Medulla oblongata (tissue), 1 donor: ENCODE results near the gene TMEM185B.
"Not testable (repeated sequence)": the region's sequence is repeated elsewhere in the genome, so short reads cannot be mapped to it uniquely, and the experiment has no call there.

Experiments
- DNase-seq: peaks from one replicate; pipeline ENCODE4 v3.0.0-alpha.2; 2015; ENCODE audit errors: extremely low spot score

Gene TMEM185B

DNA sequence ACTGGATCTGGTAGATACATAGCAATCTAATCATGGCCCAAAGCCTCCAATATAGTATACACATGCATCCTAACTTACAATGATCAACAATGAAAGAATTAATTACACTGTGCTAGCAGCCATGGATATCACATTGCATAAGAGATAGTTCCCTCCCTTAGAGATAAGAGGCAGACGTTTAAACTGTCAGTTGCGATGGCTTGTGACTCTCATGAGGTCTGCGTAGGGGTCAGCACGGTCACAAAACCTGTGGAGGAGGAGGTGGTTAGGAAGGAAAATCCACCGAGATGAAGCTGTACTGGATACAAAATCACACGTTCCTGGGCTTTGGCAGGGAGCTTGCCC, 28.7 kb upstream of the TMEM185B start:
- no peak for DNase-seq

DNA sequence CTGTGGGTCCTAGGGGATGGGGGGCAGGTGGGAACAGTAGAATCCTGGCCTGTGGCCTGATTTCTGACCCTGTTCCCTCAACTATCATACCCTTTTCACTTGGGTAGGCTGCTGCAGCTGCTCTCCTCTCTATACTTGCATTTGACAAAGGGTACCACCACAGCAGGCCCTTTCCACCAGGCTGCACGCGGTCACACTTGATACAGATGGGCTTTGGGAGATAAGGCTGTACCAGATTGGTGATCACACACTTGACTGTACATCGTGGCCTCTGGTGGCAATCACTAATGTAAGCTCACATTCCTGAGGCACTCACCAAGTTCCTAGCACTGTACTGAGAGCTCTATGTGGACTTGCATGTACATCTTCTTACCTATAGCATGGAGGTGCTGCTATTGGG, 27.9 kb upstream of the TMEM185B start:
- DNase-seq = no peak

DNA sequence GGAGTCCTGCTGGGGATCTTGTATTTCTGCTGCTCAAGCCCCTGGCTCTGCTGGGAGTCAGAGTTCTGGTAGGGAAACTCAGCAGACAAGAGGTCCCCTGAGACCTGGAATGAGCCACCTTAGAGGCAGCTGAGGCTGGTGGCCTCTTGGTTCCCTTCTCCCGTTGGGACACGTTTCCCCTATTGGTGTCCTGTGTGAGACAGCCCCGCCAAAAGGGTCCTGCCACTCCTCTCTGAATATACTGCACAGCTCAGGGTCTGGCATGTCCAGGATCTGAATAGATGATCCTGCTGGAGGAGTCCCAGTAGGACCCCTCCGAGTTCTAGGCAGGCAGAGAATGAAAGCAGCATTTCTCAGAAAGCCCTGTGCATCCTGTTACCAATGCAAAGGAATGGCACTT, 27.4 kb upstream of the TMEM185B start:
- no peak for DNase-seq

DNA sequence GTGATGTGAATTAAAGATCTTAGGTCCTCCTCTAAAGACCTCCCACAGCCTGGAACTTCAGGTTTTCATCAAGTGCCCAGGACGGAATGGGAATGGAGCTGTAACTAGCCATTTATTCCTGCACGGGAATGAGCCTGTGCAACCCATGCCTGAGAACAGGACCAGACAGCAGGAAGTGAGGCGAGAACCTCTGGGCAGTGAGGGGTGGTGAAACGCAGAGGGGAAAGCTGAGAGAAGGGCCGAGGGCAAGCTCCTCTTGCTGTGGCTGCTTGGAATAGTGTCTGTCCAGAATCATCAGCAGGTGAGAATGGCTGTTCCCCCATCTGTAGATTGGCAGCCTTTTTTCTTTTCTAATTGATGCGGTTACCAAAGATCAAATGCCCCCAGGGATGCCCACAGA, 24.7 kb upstream of the TMEM185B start:
- DNase-seq = no peak

DNA sequence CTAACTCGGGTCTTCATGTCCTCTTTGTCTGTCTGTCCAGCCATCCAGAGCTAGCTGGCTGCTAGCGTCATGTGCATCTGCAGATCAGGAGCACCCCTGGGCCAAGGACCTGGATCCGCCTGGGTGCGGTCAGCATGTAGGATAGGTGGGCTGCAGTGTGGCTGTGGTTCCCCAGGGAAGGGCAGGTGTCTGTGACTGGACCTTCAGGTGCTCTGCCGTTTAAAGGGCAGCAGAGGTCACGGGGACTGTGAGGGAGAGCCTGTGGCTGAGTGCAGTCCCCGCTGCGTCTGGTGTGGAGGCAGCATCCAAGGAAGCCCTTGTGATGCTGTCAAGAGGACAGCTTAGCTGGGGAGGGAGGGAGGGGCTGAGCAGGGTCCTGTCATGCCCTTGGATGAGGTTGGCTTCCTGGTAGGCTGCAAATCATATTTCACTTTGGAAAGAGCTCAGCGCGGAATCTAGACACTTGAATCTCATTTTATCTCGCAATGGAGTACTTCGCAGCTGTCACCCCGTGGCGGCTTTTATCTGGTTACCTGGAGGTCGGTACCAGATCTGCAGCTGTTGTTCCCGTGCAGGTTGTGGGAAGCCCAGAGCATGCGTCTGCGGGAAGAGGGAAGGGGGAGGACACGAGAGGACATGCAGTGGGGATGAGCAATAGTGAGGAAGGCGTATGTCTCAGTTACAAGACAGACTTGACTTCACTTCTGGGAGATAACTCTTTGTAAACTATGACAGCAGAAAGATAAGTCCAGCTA, 23.5 kb upstream of the TMEM185B start:
- DNase-seq = no peak

DNA sequence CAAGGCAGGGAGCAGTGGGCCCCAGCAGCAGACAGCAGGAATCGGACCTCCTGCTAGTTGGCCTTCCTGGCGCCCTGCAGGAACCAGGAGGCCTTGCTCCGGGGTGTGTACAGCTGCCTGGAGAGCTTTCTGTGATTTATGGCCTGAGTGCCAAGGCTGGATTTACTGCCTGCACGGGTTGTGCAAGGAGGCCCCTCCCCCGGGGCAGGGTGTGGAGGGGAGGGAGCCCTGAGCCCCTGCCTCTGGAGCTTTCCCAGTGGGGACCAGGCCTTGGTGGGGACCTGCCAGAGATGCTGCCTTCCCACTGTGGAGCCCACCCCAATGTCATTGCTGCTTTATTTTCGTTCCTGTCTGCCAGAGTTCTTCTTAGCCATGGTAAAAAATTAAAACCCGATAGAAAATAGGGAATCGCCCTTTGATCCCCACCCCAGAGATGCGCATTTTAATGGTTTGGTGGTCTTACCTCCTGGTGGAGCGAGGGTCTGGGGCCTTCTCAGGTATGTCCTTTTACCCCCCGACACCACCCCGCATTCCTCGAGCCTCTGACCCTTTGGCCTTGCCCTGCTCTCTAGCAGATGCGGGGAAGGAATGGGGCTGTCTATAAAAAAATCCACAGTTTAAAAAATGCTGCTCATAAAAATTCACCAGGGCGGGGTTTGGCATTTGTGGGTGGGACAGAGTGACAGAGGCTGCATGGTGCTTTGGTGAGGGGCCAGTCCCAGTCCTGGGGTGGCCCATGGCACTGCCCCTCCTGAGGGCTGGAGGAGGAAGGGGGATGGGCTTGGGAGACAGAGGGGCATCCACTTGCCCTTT, 22.5 kb upstream of the TMEM185B start:
- no peak for DNase-seq

DNA sequence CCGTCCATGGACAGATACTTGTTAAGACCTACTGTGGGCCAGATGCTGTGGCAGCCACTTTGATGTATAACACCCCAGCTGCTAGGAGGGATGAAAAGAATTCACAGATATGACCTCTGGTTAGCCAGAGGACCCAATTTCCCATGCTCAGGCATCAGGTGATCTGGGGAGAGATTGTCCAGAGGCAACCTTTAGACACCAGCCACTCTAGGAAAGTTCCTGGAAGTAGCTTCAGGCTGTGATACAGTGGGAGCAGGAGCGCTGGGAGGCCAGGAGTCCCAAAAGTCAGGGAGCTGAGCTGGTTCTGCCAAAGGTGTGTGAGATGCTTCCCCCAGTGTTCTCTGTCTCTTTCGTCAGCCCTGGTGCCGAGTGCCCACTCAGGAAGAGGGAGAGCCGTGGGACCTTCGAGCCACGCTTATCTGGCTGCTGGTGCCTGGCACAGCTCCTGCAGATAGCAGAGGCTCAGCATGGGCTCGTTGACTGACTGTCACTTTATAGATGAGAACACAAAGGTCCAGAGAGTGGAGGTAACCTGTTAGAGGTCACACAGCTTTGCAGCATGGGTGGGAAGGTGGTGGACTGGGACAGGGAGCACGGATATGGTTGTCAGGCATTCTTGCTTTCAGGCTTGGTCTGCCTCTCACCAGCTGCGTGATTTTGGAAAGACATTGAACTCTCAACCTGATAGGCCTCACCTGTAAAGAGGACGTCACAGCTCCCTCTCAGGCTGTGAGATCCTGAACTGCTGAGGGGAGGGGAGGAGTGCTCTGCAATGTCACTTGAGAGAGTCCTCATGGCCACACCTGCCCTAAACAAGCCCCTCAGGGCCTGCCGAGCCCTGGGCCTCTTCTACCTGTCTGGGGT, 21.7 kb upstream of the TMEM185B start:
- no peak for DNase-seq

DNA sequence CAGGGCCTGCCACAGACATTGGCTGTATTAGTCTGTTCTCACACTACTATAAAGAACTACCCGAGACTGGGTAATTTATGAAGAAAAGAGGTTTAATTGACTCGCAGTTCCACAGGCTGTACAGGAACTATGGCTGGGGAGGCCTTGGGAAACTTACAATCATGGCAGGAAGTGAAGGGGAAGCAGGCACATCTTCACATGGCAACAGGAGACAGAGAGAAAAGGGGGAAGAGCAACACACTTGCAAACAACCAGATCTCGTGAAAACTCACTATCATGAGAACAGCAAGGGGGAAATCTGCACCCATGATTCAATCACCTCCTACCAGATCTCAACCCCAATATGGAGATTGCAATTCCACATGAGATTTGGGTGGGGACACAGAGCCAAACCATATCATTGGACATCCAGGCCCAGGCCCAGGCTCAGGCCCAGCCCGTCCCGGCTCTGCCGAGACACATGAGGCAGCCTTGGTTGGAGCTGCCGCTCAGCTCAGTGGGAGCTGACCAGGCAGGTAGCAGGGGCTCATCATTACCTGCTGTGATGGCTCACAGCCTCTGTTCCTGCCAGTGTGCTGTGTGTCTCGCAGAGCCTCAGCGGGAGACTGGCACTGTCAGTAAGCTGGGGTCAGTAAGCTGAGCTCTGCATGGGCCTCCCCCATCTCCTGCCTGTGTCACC, 20.8 kb upstream of the TMEM185B start:
- no peak for DNase-seq

DNA sequence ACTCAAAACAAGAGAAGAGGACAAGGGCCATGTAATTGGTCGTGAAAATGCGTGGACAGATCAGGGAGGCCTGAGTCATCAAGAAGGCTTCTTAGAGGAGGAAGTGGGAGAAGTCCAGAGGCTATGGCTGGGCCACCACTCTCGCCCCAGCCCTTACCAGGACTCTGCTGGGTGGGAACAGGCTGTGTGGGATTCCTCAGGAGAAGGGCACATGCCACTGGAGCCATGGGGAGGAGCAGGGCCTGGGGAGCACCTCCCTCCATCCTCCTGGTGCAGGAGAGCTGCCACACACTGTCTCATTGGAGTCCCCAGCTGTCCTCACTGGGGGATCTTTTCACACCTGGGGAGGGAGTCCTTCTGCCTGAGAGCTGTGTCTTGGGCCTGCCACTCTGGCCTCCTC, 20.0 kb upstream of the TMEM185B start:
- no peak for DNase-seq

DNA sequence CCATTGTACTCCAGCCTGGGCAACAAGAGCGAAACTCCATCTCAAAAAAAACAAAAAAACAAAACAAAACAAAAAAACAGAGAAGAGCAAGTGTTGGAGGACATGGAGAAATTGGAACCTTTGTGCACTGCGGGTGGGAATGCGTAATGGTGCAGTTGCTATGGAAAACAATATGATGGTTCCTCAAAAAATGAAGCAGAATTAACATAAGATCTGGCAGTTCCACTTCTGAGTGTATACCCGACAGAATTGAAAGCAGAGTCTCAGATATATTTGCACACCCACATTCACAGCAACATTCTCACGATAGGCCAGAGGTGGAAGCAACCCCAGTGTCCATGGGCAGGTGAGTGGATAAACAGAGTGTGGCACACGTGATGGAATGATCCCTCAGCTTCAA, 18.5 kb upstream of the TMEM185B start:
- no peak for DNase-seq

DNA sequence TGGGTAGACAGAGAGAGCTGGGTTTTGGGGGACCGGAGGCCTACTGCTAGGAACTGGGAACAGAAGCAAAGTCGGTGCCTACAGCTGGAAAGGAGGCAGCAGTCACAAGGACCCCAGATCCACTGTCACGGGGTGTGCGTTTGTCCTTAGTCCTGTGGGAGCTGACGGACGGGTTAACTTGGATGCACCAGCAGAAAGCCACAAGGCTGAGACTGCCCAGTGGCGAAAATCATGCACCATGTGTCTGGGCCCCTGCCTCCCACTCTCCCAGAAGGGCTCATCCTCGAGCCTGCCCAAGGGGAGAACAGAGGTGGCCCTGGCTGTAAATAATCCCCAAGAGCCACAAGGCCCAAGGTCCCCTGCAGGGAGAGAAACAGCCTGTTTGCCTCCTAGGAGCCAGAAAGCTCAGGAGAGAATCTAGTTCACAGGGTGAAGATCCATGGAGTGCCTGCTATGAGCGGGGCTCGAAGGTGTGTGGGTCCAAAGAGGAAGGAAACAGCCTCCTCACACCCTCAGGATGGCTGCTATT, 17.8 kb upstream of the TMEM185B start:
- no peak for DNase-seq

DNA sequence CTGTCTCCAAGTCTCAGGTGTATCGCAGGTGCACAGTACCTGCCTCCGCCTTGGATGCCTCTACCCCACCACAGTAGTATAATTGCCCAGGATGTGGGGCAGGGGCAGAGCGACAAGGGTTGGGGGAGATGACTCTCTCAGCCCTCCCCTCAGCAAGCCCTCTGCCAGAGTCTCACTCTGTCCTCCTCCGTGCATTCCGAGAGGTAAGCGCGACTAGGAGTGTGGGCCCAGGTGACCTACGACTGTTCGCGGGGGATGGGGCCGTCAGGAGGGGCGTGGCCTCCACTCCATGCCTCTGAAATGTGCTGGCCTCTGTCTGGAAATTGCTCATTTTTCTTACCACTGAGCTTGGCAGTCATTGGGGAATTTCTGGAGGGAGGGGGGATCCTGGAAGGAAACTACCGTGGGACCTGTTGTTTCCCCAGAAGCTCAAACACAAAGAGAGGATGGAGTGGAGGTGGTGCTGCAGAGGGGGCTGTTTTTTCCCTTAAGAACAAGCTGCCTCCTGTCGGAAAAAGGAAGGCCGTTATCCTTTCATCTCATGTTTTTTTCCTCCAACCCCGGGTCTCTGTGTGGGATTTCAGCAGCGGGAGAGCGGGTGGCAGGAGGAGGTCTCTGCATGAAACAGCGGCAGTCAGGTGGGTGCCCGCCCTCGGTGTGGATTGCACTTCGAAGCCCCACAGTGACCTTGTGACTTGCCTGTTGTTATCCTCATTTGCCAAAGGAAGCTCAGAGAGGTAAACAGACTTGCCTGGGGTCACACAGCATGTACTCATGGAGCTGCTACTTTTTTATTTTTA, 16.5 kb upstream of the TMEM185B start:
- DNase-seq = no peak

DNA sequence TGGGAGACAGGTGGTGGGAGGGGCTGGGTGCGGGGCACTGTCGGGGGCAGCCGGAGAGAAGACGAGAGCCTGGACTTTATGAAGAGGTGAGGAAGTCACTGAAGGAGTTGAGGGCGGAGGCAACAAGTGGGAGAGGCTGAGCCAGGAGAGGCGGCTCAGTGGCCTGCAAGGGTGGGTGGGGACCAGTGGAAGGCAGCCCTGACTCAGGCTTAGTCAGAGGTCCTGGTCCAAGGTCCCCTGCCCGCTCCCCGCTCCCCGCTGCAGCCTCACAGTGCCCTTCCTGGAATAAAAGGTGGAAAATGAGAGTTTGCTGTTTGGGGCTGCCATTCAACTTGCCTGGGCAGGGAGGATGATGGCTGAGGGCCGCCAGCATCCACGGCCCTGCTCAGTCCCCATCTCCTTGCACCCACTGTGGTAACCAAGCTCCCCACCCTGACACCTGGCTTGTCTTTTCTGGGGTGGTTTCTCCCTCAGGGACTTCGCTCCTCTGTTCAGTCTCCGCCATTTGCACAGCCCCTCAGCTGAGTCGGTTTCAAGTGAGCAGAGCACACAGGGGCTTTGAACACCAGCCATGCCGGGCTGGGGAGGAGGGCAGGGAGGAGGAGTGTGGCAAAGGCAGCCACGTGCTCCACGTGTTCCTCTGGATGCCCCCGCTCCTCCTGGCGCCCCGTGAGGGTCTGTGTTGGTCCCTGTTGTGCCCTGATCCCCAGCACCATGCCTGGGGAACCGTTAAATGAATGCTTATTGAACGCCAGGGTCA, 15.7 kb upstream of the TMEM185B start:
- no peak for DNase-seq

DNA sequence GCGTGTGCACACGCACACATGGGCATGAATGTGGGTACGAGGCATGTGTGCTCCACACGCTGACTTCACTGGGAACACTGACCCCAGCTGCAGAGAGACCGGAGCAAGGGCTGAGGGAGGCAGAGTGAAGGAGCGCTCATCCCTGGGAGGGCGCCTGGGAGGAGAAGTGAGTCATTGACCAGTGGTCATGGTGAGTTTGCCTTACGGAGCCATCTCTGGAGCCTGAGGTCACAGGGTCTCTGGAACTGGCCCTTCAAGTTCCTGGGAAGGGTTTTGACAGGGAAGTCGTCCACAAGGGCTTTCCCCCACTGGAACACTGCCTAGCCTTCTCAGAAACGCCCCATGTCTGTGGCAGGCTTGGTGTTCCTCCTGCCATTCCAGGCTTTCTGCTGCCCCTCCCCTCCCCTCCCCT, 14.3 kb upstream of the TMEM185B start:
- no peak for DNase-seq

DNA sequence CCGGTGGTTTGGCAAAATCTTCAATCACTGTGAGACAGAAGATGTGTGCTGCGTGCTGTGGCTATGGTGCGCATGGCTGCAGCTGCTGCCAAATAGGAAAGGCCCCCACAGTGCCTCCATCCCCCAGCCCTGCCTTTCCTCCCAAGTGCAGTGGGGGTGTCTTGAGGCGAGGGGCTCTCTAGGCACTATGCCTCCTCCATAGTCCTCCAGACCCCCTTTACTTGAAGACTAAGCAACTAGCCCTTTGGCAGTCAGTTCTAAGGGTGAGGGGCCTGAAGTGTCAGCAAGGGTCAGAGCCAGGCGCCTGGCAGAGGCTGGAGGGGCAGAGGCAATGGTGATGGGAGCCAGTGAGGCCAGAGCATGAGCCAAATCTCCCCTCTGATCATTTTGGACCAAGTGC, 13.6 kb upstream of the TMEM185B start:
- DNase-seq = no peak

DNA sequence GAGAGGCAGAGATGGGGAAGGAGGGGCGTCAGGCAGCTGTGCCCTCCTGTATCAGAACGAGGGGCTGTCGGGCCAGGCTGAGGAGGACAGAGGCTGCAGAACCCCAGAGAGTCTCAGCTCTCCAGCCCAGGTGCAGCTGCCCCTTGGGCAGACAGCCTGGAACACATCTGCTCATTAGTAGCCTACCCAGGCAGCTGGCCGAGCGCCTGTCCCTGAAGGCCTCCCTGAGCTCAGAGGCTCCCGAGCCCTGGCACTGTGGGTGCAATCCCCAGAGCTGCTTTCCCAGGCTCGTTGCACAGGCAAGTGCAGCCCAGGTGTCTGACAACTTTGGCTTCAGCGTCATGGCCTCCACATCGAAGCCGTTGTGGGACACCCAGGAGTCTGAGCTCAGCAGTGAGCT, 13.1 kb upstream of the TMEM185B start:
- no peak for DNase-seq

DNA sequence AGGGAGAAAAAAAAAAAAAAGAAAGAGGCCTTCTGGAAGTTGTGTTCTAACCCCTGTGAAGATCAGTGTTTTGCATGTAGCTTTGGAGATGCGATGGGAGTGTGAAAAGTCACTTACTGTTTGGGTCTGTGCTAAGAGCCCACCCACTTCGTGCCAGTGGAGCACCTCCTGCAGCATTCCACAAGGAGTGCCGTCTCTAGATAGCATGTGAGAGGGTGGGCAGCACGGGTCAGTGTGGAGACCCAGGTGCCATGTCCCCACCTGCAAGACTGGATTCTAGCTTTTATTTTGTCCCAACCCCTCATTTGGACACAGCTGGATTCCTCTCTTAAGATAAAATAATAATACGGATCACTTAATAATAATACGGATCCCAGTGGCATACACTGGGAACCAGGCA, 12.5 kb upstream of the TMEM185B start:
- DNase-seq = no peak

DNA sequence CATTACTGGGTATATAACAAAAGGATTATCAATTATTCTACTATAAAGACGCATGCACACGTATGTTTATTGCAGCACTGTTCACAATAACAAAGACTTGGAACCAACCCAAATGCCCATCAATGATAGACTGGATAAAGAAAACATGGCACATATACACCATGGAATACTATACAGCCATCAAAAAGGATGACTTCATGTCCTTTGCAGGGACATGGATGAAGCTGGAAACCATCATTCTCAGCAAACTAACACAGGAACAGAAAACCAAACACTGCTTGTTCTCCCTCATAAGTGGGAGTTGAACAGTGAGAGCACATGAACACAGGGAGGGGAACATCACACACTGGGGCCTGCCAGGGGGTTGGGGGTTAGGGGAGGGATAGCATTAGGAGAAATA, 12.0 kb upstream of the TMEM185B start:
- not testable (repeated sequence) for DNase-seq

DNA sequence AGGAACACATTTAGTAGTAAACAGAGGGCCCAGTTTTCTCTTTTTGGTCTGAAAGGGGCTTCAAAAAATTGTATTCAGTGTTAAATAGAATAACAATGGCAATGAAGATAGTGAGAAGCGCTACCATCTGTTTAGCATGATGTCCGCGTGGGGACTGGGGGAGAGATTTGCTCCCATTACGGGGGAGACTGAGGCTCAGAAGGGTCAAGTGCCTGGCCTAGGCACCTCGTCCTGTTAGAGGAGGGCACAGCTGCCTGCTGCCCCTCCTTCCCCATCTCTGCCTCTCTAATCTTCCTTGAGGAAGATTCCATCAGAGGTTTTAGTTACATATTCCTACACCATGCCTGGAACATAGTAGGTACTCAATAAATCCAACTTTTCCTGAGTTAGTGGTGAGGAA, 10.1 kb upstream of the TMEM185B start:
- no peak for DNase-seq
